Mesendoderm (in vitro differentiated cells): ENCODE measurements around the gene SLC28A1.

Source experiments
- DNase-seq: peaks from one replicate; pipeline ENCODE4 v3.0.0; 2013
- H2AK5ac ChIP-seq: 2 replicates; pipeline ENCODE4 v1.6.1; 2013; ENCODE audit warnings: low read length, inconsistent platforms
- H2BK120ac ChIP-seq: 2 replicates; pipeline ENCODE4 v1.6.1; 2013; ENCODE audit warnings: low read depth, mild to moderate bottlenecking, low read length, moderate library complexity, mixed read lengths
- H2BK15ac ChIP-seq: replicated peaks from 2 replicates; pipeline ENCODE4 v1.6.1; 2013; ENCODE audit warnings: low read depth, mild to moderate bottlenecking, moderate library complexity
- H2BK5ac ChIP-seq: 2 replicates; pipeline ENCODE4 v1.6.1; 2013; ENCODE audit warnings: low read length, inconsistent platforms
- H3K18ac ChIP-seq: 2 replicates; pipeline ENCODE4 v1.6.1; 2013; ENCODE audit warnings: mild to moderate bottlenecking, low read length, mixed read lengths
- H3K23ac ChIP-seq: one replicate; pipeline ENCODE4 v1.6.1; 2013; ENCODE audit warnings: low read length
- H3K27ac ChIP-seq: 2 replicates; pipeline ENCODE4 v1.5.1; 2013; ENCODE audit warnings: low read depth, mild to moderate bottlenecking, inconsistent platforms, low read length, moderate library complexity
- H3K27me3 ChIP-seq: 2 replicates; pipeline ENCODE4 v1.6.1; 2013; ENCODE audit warnings: low read length, control low read depth, mild to moderate bottlenecking, inconsistent platforms; ENCODE audit not compliant: insufficient read depth, poor library complexity
- H3K36me3 ChIP-seq: 2 replicates; pipeline ENCODE4 v1.6.1; 2013; ENCODE audit warnings: low read length, inconsistent platforms; ENCODE audit not compliant: control insufficient read depth, insufficient read depth
- H3K4ac ChIP-seq: one replicate; pipeline ENCODE4 v1.6.1; 2013; ENCODE audit warnings: low read depth, mild to moderate bottlenecking, low read length, moderate library complexity
- H3K4me1 ChIP-seq: 2 replicates; pipeline ENCODE4 v1.6.1; 2013; ENCODE audit warnings: low read depth, low read length, inconsistent platforms; ENCODE audit not compliant: control insufficient read depth
- H3K4me2 ChIP-seq: 2 replicates; pipeline ENCODE4 v1.6.1; 2013; ENCODE audit warnings: low read length
- H3K4me3 ChIP-seq: 2 replicates; pipeline ENCODE4 v1.5.1; 2013; ENCODE audit warnings: mild to moderate bottlenecking, low read length
- H3K56ac ChIP-seq: one replicate; pipeline ENCODE4 v1.6.1; 2013; ENCODE audit warnings: low read length
- H3K79me1 ChIP-seq: 2 replicates; pipeline ENCODE4 v1.6.1; 2013; ENCODE audit warnings: low read length, inconsistent platforms
- H3K79me2 ChIP-seq: 2 replicates; pipeline ENCODE4 v1.6.1; 2013; ENCODE audit warnings: mild to moderate bottlenecking, low read length; ENCODE audit not compliant: control insufficient read depth, insufficient read depth
- H3K9ac ChIP-seq: 2 replicates; pipeline ENCODE4 v1.6.1; 2013; ENCODE audit warnings: low read length, inconsistent platforms
- H4K5ac ChIP-seq: one replicate; pipeline ENCODE4 v1.6.1; 2013; ENCODE audit warnings: low read length
- H4K8ac ChIP-seq: one replicate; pipeline ENCODE4 v1.6.1; 2013; ENCODE audit warnings: low read depth, mild to moderate bottlenecking, control low read depth, low read length, moderate library complexity
- WGBS: extraction: QIAGEN DNeasy Blood & Tissue Kit; methylation state at CpG from one replicate; pipeline ENCODE4 v1.1.7; 2013; ENCODE audit warnings: low lambda C conversion rate, missing lambda C conversion rate; ENCODE audit not compliant: insufficient coverage; ENCODE audit errors: extremely low coverage; 5-methylcytosine and 5-hydroxymethylcytosine counted together

SLC28A1 gene

GRCh38 chr15:84944861-84945260, 60.4 kb downstream of the SLC28A1 start:
- Histone ChIP-seq H3K23ac (no peak overlapping the region), H2BK5ac (no peak overlapping the region), H3K4me2 (no peak overlapping the region), H3K79me1 (no peaks in the 10 kb centered on the region), H2AK5ac (no peak overlapping the region), H3K79me2 (no peaks in the 10 kb centered on the region), H2BK15ac (no peak overlapping the region), H3K4ac (no peak overlapping the region), H3K36me3 (no peaks in the 10 kb centered on the region), H3K4me1 (no peaks in the 10 kb centered on the region), H3K9ac (no peak overlapping the region), H2BK120ac (no peak overlapping the region), H3K27me3 (no peaks in the 10 kb centered on the region), H4K5ac (no peak overlapping the region), H3K27ac (no peak overlapping the region), H4K8ac (no peak overlapping the region), H3K18ac (no peak overlapping the region), H3K4me3 (no peak overlapping the region), H3K56ac (no peak overlapping the region)
- WGBS: no CpG with 5 or more reads among the region's 11 CpGs
- no peak for DNase-seq

- H3K79me1 ChIP-seq: no peaks in the 10 kb centered on the region
- H2BK120ac ChIP-seq: no peak overlapping the region
- H3K27me3 ChIP-seq: no peaks in the 10 kb centered on the region
- no peaks in the 10 kb centered on the region for H3K36me3 ChIP-seq
- no peak overlapping the region for H3K4me2 ChIP-seq
- H3K18ac ChIP-seq: no peak overlapping the region
- H3K9ac ChIP-seq: no peak overlapping the region
- no peak overlapping the region for H4K5ac ChIP-seq
- no peak overlapping the region for H3K4ac ChIP-seq
- no peak for DNase-seq
- H3K4me3 ChIP-seq: no peak overlapping the region
- no peak overlapping the region for H2BK5ac ChIP-seq
- H2AK5ac ChIP-seq: no peak overlapping the region
- H3K27ac ChIP-seq: no peak overlapping the region
- no CpG with 5 or more reads among the region's 5 CpGs for WGBS
- H3K23ac ChIP-seq: no peak overlapping the region
- no peak overlapping the region for H4K8ac ChIP-seq
- no peaks in the 10 kb centered on the region for H3K4me1 ChIP-seq
- H2BK15ac ChIP-seq: no peak overlapping the region
- H3K79me2 ChIP-seq: no peaks in the 10 kb centered on the region
- no peak overlapping the region for H3K56ac ChIP-seq
Observed at GRCh38 chr15:84946772-84947489, 62.5 kb downstream of the SLC28A1 start.

GRCh38 chr15:84947947-84948830, 63.7 kb downstream of the SLC28A1 start:
- no peak for DNase-seq
- no peaks in the 10 kb centered on the region for H3K79me1 ChIP-seq
- H3K79me2 ChIP-seq: no peaks in the 10 kb centered on the region
- H2BK120ac ChIP-seq: no peak overlapping the region
- H3K23ac ChIP-seq: no peak overlapping the region
- no peak overlapping the region for H3K56ac ChIP-seq
- no peak overlapping the region for H2AK5ac ChIP-seq
- H3K27ac ChIP-seq: no peak overlapping the region
- H2BK5ac ChIP-seq: no peak overlapping the region
- no peaks in the 10 kb centered on the region for H3K4me1 ChIP-seq
- H3K4me2 ChIP-seq: no peak overlapping the region
- no peak overlapping the region for H2BK15ac ChIP-seq
- H3K9ac ChIP-seq: no peak overlapping the region
- no CpG with 5 or more reads among the region's 4 CpGs for WGBS
- H4K5ac ChIP-seq: no peak overlapping the region
- H3K18ac ChIP-seq: no peak overlapping the region
- no peaks in the 10 kb centered on the region for H3K27me3 ChIP-seq
- H3K36me3 ChIP-seq: no peaks in the 10 kb centered on the region
- no peak overlapping the region for H3K4ac ChIP-seq
- H3K4me3 ChIP-seq: no peak overlapping the region
- no peak overlapping the region for H4K8ac ChIP-seq

GRCh38 chr15:84949043-84949442, 64.6 kb downstream of the SLC28A1 start:
- no peak overlapping the region for H3K9ac ChIP-seq
- no peak overlapping the region for H4K5ac ChIP-seq
- H2BK120ac ChIP-seq: no peak overlapping the region
- no peak overlapping the region for H3K4ac ChIP-seq
- no peak overlapping the region for H3K18ac ChIP-seq
- H3K23ac ChIP-seq: no peak overlapping the region
- H4K8ac ChIP-seq: no peak overlapping the region
- H3K79me1 ChIP-seq: no peaks in the 10 kb centered on the region
- H3K4me2 ChIP-seq: no peak overlapping the region
- no CpG with 5 or more reads among the region's 2 CpGs for WGBS
- H3K27ac ChIP-seq: no peak overlapping the region
- H3K36me3 ChIP-seq: no peaks in the 10 kb centered on the region
- no peaks in the 10 kb centered on the region for H3K4me1 ChIP-seq
- no peaks in the 10 kb centered on the region for H3K79me2 ChIP-seq
- H2BK15ac ChIP-seq: no peak overlapping the region
- H2BK5ac ChIP-seq: no peak overlapping the region
- H3K27me3 ChIP-seq: no peaks in the 10 kb centered on the region
- H2AK5ac ChIP-seq: no peak overlapping the region
- DNase-seq: no peak
- H3K56ac ChIP-seq: no peak overlapping the region
- no peak overlapping the region for H3K4me3 ChIP-seq

- Histone ChIP-seq H4K5ac (no peak overlapping the region), H2BK15ac (no peak overlapping the region), H4K8ac (no peak overlapping the region), H2AK5ac (no peak overlapping the region), H3K36me3 (no peaks in the 10 kb centered on the region), H3K4me2 (no peak overlapping the region), H3K9ac (no peak overlapping the region), H3K18ac (no peak overlapping the region), H3K4me1 (no peaks in the 10 kb centered on the region), H2BK120ac (no peak overlapping the region), H3K27me3 (no peaks in the 10 kb centered on the region), H3K4ac (no peak overlapping the region), H3K79me1 (no peaks in the 10 kb centered on the region), H3K79me2 (no peaks in the 10 kb centered on the region), H3K4me3 (no peak overlapping the region), H3K56ac (no peak overlapping the region), H2BK5ac (no peak overlapping the region), H3K23ac (no peak overlapping the region), H3K27ac (no peak overlapping the region)
- WGBS: no CpG with 5 or more reads among the region's 7 CpGs
- DNase-seq: no peak
Observed at GRCh38 chr15:84949845-84950569, 65.5 kb downstream of the SLC28A1 start.
